ENCODE data around the gene PGBD4.

DNA sequence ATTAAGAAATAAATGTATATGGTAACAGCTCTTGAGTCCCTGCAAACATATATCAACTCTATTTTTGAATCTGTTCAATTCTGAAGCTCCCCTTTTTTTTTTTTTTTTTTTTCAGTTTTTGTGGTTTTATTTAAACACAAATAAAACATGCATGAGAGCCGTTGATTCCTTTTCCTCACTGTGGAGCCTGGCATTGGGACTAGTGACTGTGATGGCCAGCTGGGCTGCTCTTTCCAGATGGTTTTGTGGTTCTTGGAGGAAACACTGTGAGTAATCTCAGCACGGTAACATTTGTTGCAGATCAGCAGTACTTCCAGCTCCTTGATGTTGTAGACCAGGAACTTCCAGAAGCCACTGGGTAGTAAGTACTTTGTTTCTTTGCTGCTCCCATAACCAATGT, 16.1 kb upstream of the PGBD4 start:
- TF ChIP-seq, protein P1, sequence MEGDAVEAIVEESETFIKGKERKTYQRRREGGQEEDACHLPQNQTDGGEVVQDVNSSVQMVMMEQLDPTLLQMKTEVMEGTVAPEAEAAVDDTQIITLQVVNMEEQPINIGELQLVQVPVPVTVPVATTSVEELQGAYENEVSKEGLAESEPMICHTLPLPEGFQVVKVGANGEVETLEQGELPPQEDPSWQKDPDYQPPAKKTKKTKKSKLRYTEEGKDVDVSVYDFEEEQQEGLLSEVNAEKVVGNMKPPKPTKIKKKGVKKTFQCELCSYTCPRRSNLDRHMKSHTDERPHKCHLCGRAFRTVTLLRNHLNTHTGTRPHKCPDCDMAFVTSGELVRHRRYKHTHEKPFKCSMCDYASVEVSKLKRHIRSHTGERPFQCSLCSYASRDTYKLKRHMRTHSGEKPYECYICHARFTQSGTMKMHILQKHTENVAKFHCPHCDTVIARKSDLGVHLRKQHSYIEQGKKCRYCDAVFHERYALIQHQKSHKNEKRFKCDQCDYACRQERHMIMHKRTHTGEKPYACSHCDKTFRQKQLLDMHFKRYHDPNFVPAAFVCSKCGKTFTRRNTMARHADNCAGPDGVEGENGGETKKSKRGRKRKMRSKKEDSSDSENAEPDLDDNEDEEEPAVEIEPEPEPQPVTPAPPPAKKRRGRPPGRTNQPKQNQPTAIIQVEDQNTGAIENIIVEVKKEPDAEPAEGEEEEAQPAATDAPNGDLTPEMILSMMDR (IDR thresholded peaks at IDR 0.05) = no peak
- no peak for TF ChIP-seq POLR2A (IDR thresholded peaks at IDR 0.05)
